OCI-LY3 (cell line): ENCODE data around the gene NKRF.

ENCODE experiments used
- H2AFZ ChIP-seq: fragments of 200-600, 300-600 bp; shearing (Covaris generic); 2 replicates; pipeline ENCODE4 v1.6.0; 2014; ENCODE audit warnings: antibody characterized with exemption, low read depth, low read length
- H3K27ac ChIP-seq: fragments of 200-600, 300-600 bp; sonication (generic); 2 replicates; pipeline ENCODE4 v1.5.1; 2014; ENCODE audit warnings: mild to moderate bottlenecking, low read length, moderate library complexity, mixed read lengths
- H3K27me3 ChIP-seq: fragments of 200-600, 300-600 bp; sonication (generic); 2 replicates; pipeline ENCODE4 v1.6.1; 2014; ENCODE audit warnings: low read depth, low read length, mixed read lengths
- H3K36me3 ChIP-seq: fragments of 200-600, 300-600 bp; sonication (generic); replicated peaks from 2 replicates; pipeline ENCODE3; 2014; ENCODE audit warnings: low read depth, low read length, mixed read lengths
- H3K4me1 ChIP-seq: fragments of 300-600, 200-600 bp; sonication (generic); 2 replicates; pipeline ENCODE4 v1.6.1; 2014; ENCODE audit warnings: low read length, mixed read lengths
- H3K4me2 ChIP-seq: fragments of 200-600, 300-600 bp; sonication (generic); 2 replicates; pipeline ENCODE4 v1.6.1; 2014; ENCODE audit warnings: low read length, mixed read lengths
- H3K4me3 ChIP-seq: fragments of 300-600, 200-600 bp; sonication (generic); 2 replicates; pipeline ENCODE4 v1.5.1; 2014; ENCODE audit warnings: antibody characterized with exemption, mild to moderate bottlenecking, low read length, moderate library complexity
- H3K79me2 ChIP-seq: fragments of 300-600, 200-600 bp; shearing (Covaris generic); 2 replicates; pipeline ENCODE4 v1.6.1; 2014; ENCODE audit warnings: mild to moderate bottlenecking, low read length, mixed read lengths
- H3K9ac ChIP-seq: fragments of 300-600, 200-600 bp; shearing (Covaris generic); 2 replicates; pipeline ENCODE4 v1.6.0; 2014; ENCODE audit warnings: mild to moderate bottlenecking, low read length, moderate library complexity
- H3K9me3 ChIP-seq: fragments of 200-600, 300-600 bp; shearing (Covaris generic); 2 replicates; pipeline ENCODE4 v1.6.1; 2014; ENCODE audit warnings: low read length, mixed read lengths; ENCODE audit not compliant: insufficient read depth
- H4K20me1 ChIP-seq: fragments of 200-600, 300-600 bp; sonication (generic); 2 replicates; pipeline ENCODE4 v1.6.1; 2016; ENCODE audit warnings: low read length, mixed read lengths; ENCODE audit not compliant: insufficient read depth
- CTCF ChIP-seq: fragments of 200-600, 300-600 bp; sonication (generic); IDR thresholded peaks from 2 replicates; pipeline ENCODE4 v1.5.1; 2014; ENCODE audit warnings: antibody characterized with exemption, low read length, low read depth
- EZH2phosphoT487 ChIP-seq: fragments of 200-600 bp; shearing (Covaris generic); IDR thresholded peaks from 2 replicates; pipeline ENCODE4 v1.6.1; 2018; ENCODE audit warnings: antibody characterized with exemption, mixed run types, low read depth

The NKRF gene

DNA sequence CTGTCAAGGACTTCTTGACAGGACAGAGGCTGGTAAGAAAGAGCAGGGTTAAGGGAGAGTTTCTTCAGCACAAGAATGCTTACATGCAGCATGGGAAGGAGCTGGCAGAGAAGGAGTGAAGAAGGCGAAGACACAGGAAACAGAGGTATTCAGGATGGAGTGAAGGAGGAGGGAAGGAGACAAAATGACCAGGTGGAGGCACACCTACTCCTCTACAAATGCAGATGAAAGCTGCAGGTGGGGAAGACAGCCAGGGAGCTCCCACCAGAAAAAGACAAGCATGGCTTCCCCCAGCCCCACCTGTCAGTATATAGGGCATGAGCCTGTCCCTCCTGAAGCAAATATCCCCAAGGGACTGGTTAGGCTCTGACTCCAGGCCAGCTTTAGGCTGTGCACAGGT lies 29.6 kb upstream of the NKRF start:
- peaks cover 22% of the 10 kb centered on the region for H3K79me2 ChIP-seq
- H3K4me2 ChIP-seq = peak overlapping the region; percentile 76

GRCh38 chrX:119635179-119635578 lies 29.0 kb upstream of the NKRF start:
- Histone ChIP-seq H3K4me2 (peak overlapping the region; percentile 76), H3K4me1 (peaks cover 51% of the 10 kb centered on the region), H3K27me3 (no peaks in the 10 kb centered on the region), H3K9ac (peak overlapping the region; percentile 66; the same call in 1 of the 2 replicates), H3K79me2 (peaks cover 22% of the 10 kb centered on the region), H4K20me1 (peaks cover 3% of the 10 kb centered on the region; the same call in 1 of the 2 replicates), H3K27ac (peak overlapping the region; percentile 100), H2AFZ (no peak overlapping the region), H3K36me3 (peaks cover 51% of the 10 kb centered on the region), H3K4me3 (peak overlapping the region; percentile 39; the same call in 1 of the 2 replicates), H3K9me3 (no peaks in the 10 kb centered on the region)
- TF ChIP-seq EZH2phosphoT487 (no peak), CTCF (no peak)

More for the DNA sequence above, 29.6 kb upstream of the NKRF start:
- Histone ChIP-seq H3K4me1 (peaks cover 57% of the 10 kb centered on the region), H3K36me3 (peaks cover 55% of the 10 kb centered on the region), H4K20me1 (peaks cover 3% of the 10 kb centered on the region; the same call in 1 of the 2 replicates), H3K4me3 (peak overlapping the region; percentile 39; the same call in 1 of the 2 replicates), H3K27ac (peak overlapping the region; percentile 100), H2AFZ (no peak overlapping the region), H3K27me3 (no peaks in the 10 kb centered on the region), H3K9me3 (no peaks in the 10 kb centered on the region), H3K9ac (peak overlapping the region; percentile 66)
- TF ChIP-seq EZH2phosphoT487 = no peak
- no peak for TF ChIP-seq CTCF

- TF ChIP-seq CTCF (no peak), EZH2phosphoT487 (no peak)
- H3K27me3 ChIP-seq = no peaks in the 10 kb centered on the region
- peaks cover 9% of the 10 kb centered on the region for H3K4me1 ChIP-seq
- no peak overlapping the region for H3K4me2 ChIP-seq
- H3K9me3 ChIP-seq = no peaks in the 10 kb centered on the region
- H3K4me3 ChIP-seq = no peak overlapping the region
- peaks cover 27% of the 10 kb centered on the region for H3K36me3 ChIP-seq
- H4K20me1 ChIP-seq = no peaks in the 10 kb centered on the region
- H3K9ac ChIP-seq = no peak overlapping the region
- no peak overlapping the region for H3K27ac ChIP-seq
- no peaks in the 10 kb centered on the region for H3K79me2 ChIP-seq
- H2AFZ ChIP-seq = no peak overlapping the region
These were observed 19.6 kb upstream of the NKRF start for GRCh38 chrX:119625843-119626242.

- Histone ChIP-seq H3K4me2 (no peak overlapping the region), H3K4me3 (no peak overlapping the region), H3K27ac (no peak overlapping the region), H3K36me3 (peaks cover 24% of the 10 kb centered on the region), H4K20me1 (no peaks in the 10 kb centered on the region), H3K9me3 (no peaks in the 10 kb centered on the region), H3K4me1 (peaks cover 15% of the 10 kb centered on the region), H2AFZ (no peak overlapping the region), H3K27me3 (no peaks in the 10 kb centered on the region), H3K79me2 (no peaks in the 10 kb centered on the region), H3K9ac (no peak overlapping the region)
- TF ChIP-seq CTCF (no peak), EZH2phosphoT487 (no peak)
These were observed 18.9 kb upstream of the NKRF start for GRCh38 chrX:119624951-119625668.
